ENCODE results near the gene TAF4B. TPM values are rescaled to one million over a fixed set of nuclear protein-coding genes. Genes with fewer than 3 reads are reported as not detected.

Gene TAF4B
- total and polyA plus RNA-seq, 2 of the 8 experiments (the other 6 are each of a cell fraction or from before 2014, with no cell fraction given): 9.3 to 19.8 TPM

- CTCF ChIA-PET (ENCODE audit: partially characterized antibody): interaction anchor here (0.7 to 2.3 kb wide), 10 partner anchors 11 to 181 kb away, joined by 3 to 10 read pairs (median 4); no protein-coding TSS in a partner anchor
- TF ChIP-seq HDAC2 (IDR thresholded peaks at IDR 0.05; ENCODE audit: borderline replicate concordance in 1 of 2, low read depth in 2 of 2, low read length in 2 of 2): no peak
These were observed 214.4 kb downstream of the TAF4B start for GRCh38 chr18:26440644-26441043.

More at GRCh38 chr18:26440644-26441043, 214.4 kb downstream of the TAF4B start:
- Histone ChIP-seq H3K23me2 (ENCODE audit: low read depth, low read length) (no peaks in the 10 kb centered on the region), H3K14ac (ENCODE audit: insufficient read length) (no peak overlapping the region), H4K20me1 (replicated peaks in 1 of 2; ENCODE audit: control insufficient read depth in 1 of 2, insufficient read depth in 2 of 2, low read length in 2 of 2) (no peaks in the 10 kb centered on the region), H3K4ac (replicated peaks; ENCODE audit: insufficient read length, low read depth, low read length) (no peak overlapping the region), H2AFZ (ENCODE audit: low read length) (no peak overlapping the region), H4K91ac (replicated peaks; ENCODE audit: insufficient read length, low read length) (no peak overlapping the region), H2BK120ac (replicated peaks; ENCODE audit: low read depth, low read length) (no peak overlapping the region), H4K5ac (ENCODE audit: insufficient read length, low read depth, low read length) (no peak overlapping the region), H2AK5ac (ENCODE audit: low read depth, low read length) (no peak overlapping the region), H3K27me3 (replicated peaks in 1 of 4; ENCODE audit: control insufficient read depth in 3 of 4, extremely low read depth in 1 of 4, insufficient read depth in 3 of 4, low read length in 3 of 4) (no peaks in the 10 kb centered on the region), H2BK5ac (ENCODE audit: low read depth, low read length) (no peak overlapping the region), H3K9ac (replicated peaks in 1 of 4; ENCODE audit: extremely low read depth in 1 of 4, low read depth in 3 of 4, low read length in 3 of 4) (no peak overlapping the region), H3K36me3 (ENCODE audit: control insufficient read depth in 2 of 4, insufficient read depth in 4 of 4, low read length in 3 of 4) (no peaks in the 10 kb centered on the region), H4K8ac (ENCODE audit: extremely low read depth, insufficient read depth, low read length) (no peak overlapping the region), H2BK15ac (ENCODE audit: low read length) (no peak overlapping the region), H3K23ac (ENCODE audit: insufficient read length) (no peak overlapping the region), H3K18ac (ENCODE audit: extremely low read depth, low read length) (no peak overlapping the region), H3K4me3 (ENCODE audit: extremely low read depth in 1 of 4, insufficient read depth in 2 of 4, low read depth in 3 of 4, low read length in 4 of 4) (no peak overlapping the region), H3K27ac (ENCODE audit: low read depth, low read length) (no peak overlapping the region), H3K4me1 (replicated peaks in 1 of 4; ENCODE audit: control insufficient read depth in 3 of 4, insufficient read depth in 4 of 4, low read length in 3 of 4) (peaks cover 0 to 3% (median 0%) of the 10 kb centered on the region in 4 experiments; a peak in 2 of 7 replicates), H3K79me2 (ENCODE audit: control insufficient read depth in 1 of 2, insufficient read depth in 2 of 2, low read length in 2 of 2) (no peaks in the 10 kb centered on the region), H3K79me1 (ENCODE audit: low read depth, low read length) (no peaks in the 10 kb centered on the region), H3K9me3 (ENCODE audit: insufficient read depth in 2 of 2, low read depth in 1 of 2, low read length in 1 of 2) (no peaks in the 10 kb centered on the region; a peak in 1 of 4 replicates), H2BK20ac (ENCODE audit: low read length) (no peak overlapping the region), H3K56ac (replicated peaks; ENCODE audit: insufficient read length, low read depth, low read length) (no peak overlapping the region), H2BK12ac (ENCODE audit: low read depth, low read length) (no peak overlapping the region), H3K4me2 (ENCODE audit: insufficient read depth in 1 of 2, low read depth in 2 of 2, low read length in 2 of 2) (no peak overlapping the region)
- DNase-seq (ENCODE audit: low read depth in 1 of 2, low spot score in 2 of 2) (no peak), FAIRE-seq (no peak)
- 85% methylated on average over 8 of the region's 8 CpGs; no CpG with 5 or more reads in 1 of the 2 experiments for WGBS, 2 experiments (ENCODE audit: extremely low coverage in 1 of 2, insufficient coverage in 1 of 2, insufficient read length in 1 of 2, insufficient replicate concordance in 2 of 2, low coverage in 1 of 2, low lambda C conversion rate in 2 of 2, missing lambda C conversion rate in 1 of 2)
- POLR2A ChIA-PET (ENCODE audit: partially characterized antibody): interaction anchor here (1.1 to 1.5 kb wide), 3 partner anchors 8 to 27 kb away, joined by 3 to 4 read pairs (median 3); no protein-coding TSS in a partner anchor
